Measurements from ENCODE around the gene TVP23A. TPM values are rescaled to one million over a fixed set of nuclear protein-coding genes. Genes with fewer than 3 reads are reported as not detected.

Gene TVP23A
- total RNA-seq, 4 donors from 2014 or later: 0.13 to 0.45 TPM; not detected in 2

- TF ChIP-seq, protein P1, sequence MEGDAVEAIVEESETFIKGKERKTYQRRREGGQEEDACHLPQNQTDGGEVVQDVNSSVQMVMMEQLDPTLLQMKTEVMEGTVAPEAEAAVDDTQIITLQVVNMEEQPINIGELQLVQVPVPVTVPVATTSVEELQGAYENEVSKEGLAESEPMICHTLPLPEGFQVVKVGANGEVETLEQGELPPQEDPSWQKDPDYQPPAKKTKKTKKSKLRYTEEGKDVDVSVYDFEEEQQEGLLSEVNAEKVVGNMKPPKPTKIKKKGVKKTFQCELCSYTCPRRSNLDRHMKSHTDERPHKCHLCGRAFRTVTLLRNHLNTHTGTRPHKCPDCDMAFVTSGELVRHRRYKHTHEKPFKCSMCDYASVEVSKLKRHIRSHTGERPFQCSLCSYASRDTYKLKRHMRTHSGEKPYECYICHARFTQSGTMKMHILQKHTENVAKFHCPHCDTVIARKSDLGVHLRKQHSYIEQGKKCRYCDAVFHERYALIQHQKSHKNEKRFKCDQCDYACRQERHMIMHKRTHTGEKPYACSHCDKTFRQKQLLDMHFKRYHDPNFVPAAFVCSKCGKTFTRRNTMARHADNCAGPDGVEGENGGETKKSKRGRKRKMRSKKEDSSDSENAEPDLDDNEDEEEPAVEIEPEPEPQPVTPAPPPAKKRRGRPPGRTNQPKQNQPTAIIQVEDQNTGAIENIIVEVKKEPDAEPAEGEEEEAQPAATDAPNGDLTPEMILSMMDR (IDR thresholded peaks at IDR 0.05): no peak
- no peak for TF ChIP-seq POLR2A (IDR thresholded peaks at IDR 0.05)
- Histone ChIP-seq H3K9me3 (no peaks in the 10 kb centered on the region), H3K27ac (no peak overlapping the region), H3K27me3 (no peaks in the 10 kb centered on the region), H3K36me3 (peaks cover 0 to 11% of the 10 kb centered on the region in 2 donors), H3K4me1 (no peaks in the 10 kb centered on the region), H3K4me3 (replicated peaks in 1 of 3) (no peak overlapping the region)
- intact Hi-C loops (cut with DNase I): no loop called here
- whole genome bisulfite sequencing, 2 donors: 85 to 87% methylated on average over 7 of the region's 7 CpGs
- DNase-seq: no peak
Observed at GRCh38 chr16:10769381-10769780, 49.2 kb downstream of the TVP23A start.

DNA sequence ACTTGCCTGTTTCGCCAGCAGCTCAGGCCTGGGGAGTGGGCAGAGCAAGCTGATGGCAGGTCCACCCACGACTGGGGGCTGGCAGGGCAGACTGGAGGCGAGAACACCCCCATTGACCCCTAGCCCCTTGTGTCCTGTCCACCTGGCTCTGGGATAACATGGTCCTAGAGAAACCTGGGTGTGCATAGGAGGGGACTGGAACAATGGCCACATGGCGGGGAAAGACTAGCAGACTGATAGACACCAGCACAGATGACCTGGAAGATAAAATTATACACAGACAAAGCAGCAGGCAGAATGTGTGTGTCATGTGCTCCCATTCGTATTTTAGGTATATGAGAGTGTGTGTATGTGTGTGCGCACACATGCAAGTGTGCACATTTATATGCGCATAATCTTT lies 51.5 kb downstream of the TVP23A start:
- Histone ChIP-seq H3K9me3 (no peaks in the 10 kb centered on the region), H3K27me3 (no peaks in the 10 kb centered on the region), H3K4me3 (replicated peaks in 1 of 3) (no peak overlapping the region), H3K36me3 (peaks cover 3 to 32% of the 10 kb centered on the region in 2 donors), H3K4me1 (no peaks in the 10 kb centered on the region), H3K27ac (no peak overlapping the region)
- no peak for DNase-seq
- WGBS, 2 donors: 95 to 98% methylated on average over 4 to 6 of the region's 7 CpGs
- TF ChIP-seq, protein P1 (IDR thresholded peaks at IDR 0.05): no peak
- TF ChIP-seq POLR2A (IDR thresholded peaks at IDR 0.05): no peak
- intact Hi-C loops (cut with DNase I): no loop called here

DNA sequence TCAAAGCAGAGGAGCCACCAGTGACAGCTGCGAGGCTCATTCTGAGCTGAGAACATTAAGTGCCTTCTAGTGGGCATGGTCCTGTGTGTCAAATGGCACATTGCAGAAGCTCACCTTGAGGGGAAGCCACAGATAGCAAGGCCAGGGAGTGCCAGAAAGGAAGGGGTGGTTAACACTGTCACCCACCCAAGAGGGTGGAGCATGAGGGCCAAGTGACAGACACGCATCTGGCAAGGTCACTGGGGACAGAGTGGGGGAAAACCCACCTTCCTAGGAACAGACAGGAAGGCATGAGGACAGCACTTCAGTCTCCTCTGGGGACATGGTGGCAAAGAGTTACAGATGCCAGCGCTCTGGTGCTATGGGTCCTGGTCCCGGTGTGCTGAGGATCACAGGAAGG lies 52.8 kb downstream of the TVP23A start:
- intact Hi-C loops (cut with DNase I): no loop called here

DNA sequence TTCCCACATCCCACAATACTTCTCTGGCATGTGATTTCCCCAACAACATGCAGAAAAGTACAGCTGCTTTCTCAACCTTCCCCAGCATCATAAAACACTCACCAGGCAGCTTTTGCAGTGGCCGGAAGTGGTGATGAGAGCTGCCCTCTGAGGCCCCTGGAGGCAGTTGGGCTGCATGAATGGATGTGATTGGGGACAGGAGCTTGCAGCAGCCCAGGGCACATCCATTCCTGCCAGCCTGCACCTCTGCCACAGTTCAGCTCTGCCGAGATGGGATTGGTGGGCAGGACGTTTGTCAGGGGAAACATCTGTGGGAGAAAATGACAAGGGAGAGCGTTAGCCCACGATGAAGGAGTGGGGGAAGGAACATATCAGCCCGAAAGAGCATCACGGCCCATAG lies 55.1 kb downstream of the TVP23A start:
- Histone ChIP-seq H3K27ac (no peak overlapping the region), H3K36me3 (peaks cover 39 to 59% of the 10 kb centered on the region in 2 donors), H3K9me3 (no peaks in the 10 kb centered on the region), H3K4me1 (no peaks in the 10 kb centered on the region), H3K27me3 (no peaks in the 10 kb centered on the region), H3K4me3 (replicated peaks in 1 of 3) (no peak overlapping the region)
- TF ChIP-seq, protein P1 (IDR thresholded peaks at IDR 0.05): no peak
- no peak for TF ChIP-seq POLR2A (IDR thresholded peaks at IDR 0.05)
- intact Hi-C loops (cut with DNase I): no loop called here
- 96 to 97% methylated on average over 7 of the region's 7 CpGs for WGBS, 2 donors
- DNase-seq: no peak

More for the DNA sequence above, 52.8 kb downstream of the TVP23A start:
- no peak for TF ChIP-seq POLR2A (IDR thresholded peaks at IDR 0.05)
- TF ChIP-seq, protein P1 (IDR thresholded peaks at IDR 0.05): no peak
- H3K4me1 ChIP-seq: no peaks in the 10 kb centered on the region
- DNase-seq: no peak
- H3K27me3 ChIP-seq: no peaks in the 10 kb centered on the region
- peaks cover 15 to 45% of the 10 kb centered on the region in 2 donors for H3K36me3 ChIP-seq
- 85 to 96% methylated on average over 4 of the region's 4 CpGs for WGBS, 2 donors
- no peak overlapping the region for H3K27ac ChIP-seq
- H3K4me3 ChIP-seq (replicated peaks in 1 of 3): no peak overlapping the region
- H3K9me3 ChIP-seq: no peaks in the 10 kb centered on the region

DNA sequence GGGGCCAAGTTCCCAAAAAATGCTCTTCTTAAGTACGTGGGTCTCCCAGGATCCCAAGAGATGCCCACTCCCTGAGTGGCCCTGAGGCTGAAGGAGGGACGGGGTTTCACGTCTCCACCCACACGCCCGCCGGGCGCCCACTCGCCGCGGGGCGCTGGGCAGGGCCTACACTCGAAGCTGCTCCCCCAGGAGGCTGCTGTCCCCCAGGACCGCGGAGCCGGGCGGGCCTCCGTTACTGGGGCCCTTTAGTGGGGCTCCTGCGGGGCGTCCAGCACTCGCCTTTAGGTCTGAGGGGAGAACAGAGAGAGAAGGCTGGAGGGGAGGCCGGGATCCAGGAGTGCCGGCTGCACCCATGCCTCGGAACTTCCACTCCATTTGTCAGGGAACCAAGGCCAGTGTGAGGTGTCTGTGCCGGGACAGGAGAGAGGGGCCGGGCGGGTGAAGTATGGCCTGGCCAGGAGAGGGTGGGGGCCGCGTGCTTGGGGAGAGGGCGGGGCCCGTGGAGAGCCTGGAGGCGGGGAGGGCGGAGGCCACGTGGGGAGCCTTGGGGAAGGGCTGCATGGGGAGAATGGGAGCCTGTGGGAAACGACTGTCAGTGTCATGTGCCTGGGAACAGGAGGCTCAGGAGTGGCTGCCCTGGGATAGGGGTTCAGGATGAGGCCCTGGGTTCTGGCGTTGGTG lies 56.1 kb downstream of the TVP23A start:
- Histone ChIP-seq H3K9me3 (no peaks in the 10 kb centered on the region), H3K4me3 (replicated peaks in 1 of 3) (no peak overlapping the region), H3K4me1 (no peaks in the 10 kb centered on the region), H3K27ac (no peak overlapping the region), H3K27me3 (no peaks in the 10 kb centered on the region), H3K36me3 (peaks cover 48 to 69% of the 10 kb centered on the region in 2 donors)
- TF ChIP-seq, protein P1 (IDR thresholded peaks at IDR 0.05): no peak
- no peak for TF ChIP-seq POLR2A (IDR thresholded peaks at IDR 0.05)
- intact Hi-C loops (cut with DNase I): no loop called here
- no peak for DNase-seq
- 93 to 94% methylated on average over 23 to 28 of the region's 35 CpGs for WGBS, 2 donors
